ENCODE measurements around the gene VCAN. TPM values are rescaled to one million over a fixed set of nuclear protein-coding genes. Genes with fewer than 3 reads are reported as not detected.

VCAN gene
- total RNA-seq = 2,405 and 2,757 TPM in 2 replicates

GRCh38 chr5:83471405-83472212, at the start of gene VCAN:
VCAN (plus strand) TSS chr5:83471744; CDS start chr5:83483519, 11,775 bp downstream.

Other genes starting within 250 kb of the VCAN start
- gene HAPLN1, start 249.1 kb downstream of the VCAN start, total RNA-seq = 31.9 and 144 TPM in 2 replicates

Data from smooth muscle cell of the pulmonary artery (primary cell).